Muscle layer of colon (tissue), 2 donors: ENCODE results near the gene TRIP4.

ENCODE experiments used
- H3K27ac ChIP-seq: one replicate; pipeline ENCODE4 v1.7.0; 2013; ENCODE audit warnings: low read depth, mild to moderate bottlenecking, low read length, moderate library complexity
- H3K27me3 ChIP-seq, 2 donors: one replicate each; pipeline ENCODE4 v1.7.0; 2013; ENCODE audit warnings: low read length in 2 of 2, mild to moderate bottlenecking in 2 of 2; ENCODE audit not compliant: insufficient read depth in 2 of 2, control insufficient read depth in 1 of 2
- H3K36me3 ChIP-seq: one replicate; pipeline ENCODE4 v1.7.0; 2013; ENCODE audit warnings: mild to moderate bottlenecking, low read length; ENCODE audit not compliant: insufficient read depth
- H3K4me1 ChIP-seq: one replicate; pipeline ENCODE4 v1.7.0; 2013; ENCODE audit warnings: mild to moderate bottlenecking, low read length; ENCODE audit not compliant: insufficient read depth
- H3K4me3 ChIP-seq, 2 donors: one replicate each; pipeline ENCODE4 v1.7.0; 2013; ENCODE audit warnings: low read length in 2 of 2, low read depth in 1 of 2, mild to moderate bottlenecking in 1 of 2, moderate library complexity in 1 of 2
- H3K9ac ChIP-seq: one replicate; pipeline ENCODE4 v1.7.0; 2013; ENCODE audit warnings: low read length
- H3K9me3 ChIP-seq: one replicate; pipeline ENCODE4 v1.7.0; 2013; ENCODE audit warnings: mild to moderate bottlenecking, low read length
- donor health status: abdominal sarcoma.
- donor health status: Adenocarcinoma of cecum.

TRIP4 gene

GRCh38 chr15:64429448-64429847 lies 41.8 kb downstream of the TRIP4 start:
- Histone ChIP-seq H3K36me3 (peaks cover 25% of the 10 kb centered on the region), H3K27ac (no peak overlapping the region), H3K4me1 (no peaks in the 10 kb centered on the region), H3K9ac (no peak overlapping the region), H3K9me3 (no peaks in the 10 kb centered on the region), H3K27me3 (no peaks in the 10 kb centered on the region), H3K4me3 (no peak overlapping the region)

- no peaks in the 10 kb centered on the region for H3K9me3 ChIP-seq
- no peak overlapping the region for H3K27ac ChIP-seq
- peaks cover 18% of the 10 kb centered on the region for H3K36me3 ChIP-seq
- H3K4me3 ChIP-seq, result no peak overlapping the region
- no peak overlapping the region for H3K9ac ChIP-seq
- H3K4me1 ChIP-seq, result no peaks in the 10 kb centered on the region
- H3K27me3 ChIP-seq, result no peaks in the 10 kb centered on the region
Observed at GRCh38 chr15:64430000-64430735, 42.5 kb downstream of the TRIP4 start.

- H3K27me3 ChIP-seq, result no peaks in the 10 kb centered on the region
- no peaks in the 10 kb centered on the region for H3K36me3 ChIP-seq
- no peak overlapping the region for H3K27ac ChIP-seq
- H3K9me3 ChIP-seq, result no peaks in the 10 kb centered on the region
- no peaks in the 10 kb centered on the region for H3K4me1 ChIP-seq
- no peak overlapping the region for H3K9ac ChIP-seq
- no peak overlapping the region for H3K4me3 ChIP-seq
Observed at GRCh38 chr15:64437982-64438381, 50.3 kb downstream of the TRIP4 start.

- no peak overlapping the region for H3K9ac ChIP-seq
- H3K4me1 ChIP-seq, result peaks cover 9% of the 10 kb centered on the region
- no peaks in the 10 kb centered on the region for H3K9me3 ChIP-seq
- no peaks in the 10 kb centered on the region for H3K27me3 ChIP-seq
- H3K27ac ChIP-seq, result no peak overlapping the region
- no peak overlapping the region for H3K4me3 ChIP-seq
- no peaks in the 10 kb centered on the region for H3K36me3 ChIP-seq
Observed at GRCh38 chr15:64438653-64439447, 51.2 kb downstream of the TRIP4 start.

GRCh38 chr15:64441852-64442251 lies 54.2 kb downstream of the TRIP4 start:
- H3K27ac ChIP-seq, result no peak overlapping the region
- H3K27me3 ChIP-seq, result no peaks in the 10 kb centered on the region
- peaks cover 17% of the 10 kb centered on the region for H3K4me1 ChIP-seq
- H3K9me3 ChIP-seq, result no peaks in the 10 kb centered on the region
- H3K36me3 ChIP-seq, result peaks cover 5% of the 10 kb centered on the region
- no peak overlapping the region for H3K4me3 ChIP-seq
- H3K9ac ChIP-seq, result no peak overlapping the region

GRCh38 chr15:64443016-64443415 lies 55.4 kb downstream of the TRIP4 start:
- Histone ChIP-seq H3K9me3 (no peaks in the 10 kb centered on the region), H3K27me3 (no peaks in the 10 kb centered on the region), H3K4me1 (peaks cover 17% of the 10 kb centered on the region), H3K27ac (no peak overlapping the region), H3K9ac (no peak overlapping the region), H3K36me3 (peaks cover 12% of the 10 kb centered on the region), H3K4me3 (no peak overlapping the region)

GRCh38 chr15:64443747-64444621 lies 56.3 kb downstream of the TRIP4 start:
- Histone ChIP-seq H3K4me3 (no peak overlapping the region), H3K4me1 (peaks cover 17% of the 10 kb centered on the region), H3K9ac (no peak overlapping the region), H3K27ac (no peak overlapping the region), H3K36me3 (peaks cover 12% of the 10 kb centered on the region), H3K27me3 (no peaks in the 10 kb centered on the region), H3K9me3 (no peaks in the 10 kb centered on the region)

- Histone ChIP-seq H3K27me3 (no peaks in the 10 kb centered on the region), H3K36me3 (peaks cover 12% of the 10 kb centered on the region), H3K9me3 (no peaks in the 10 kb centered on the region), H3K4me1 (peaks cover 17% of the 10 kb centered on the region), H3K4me3 (no peak overlapping the region), H3K9ac (no peak overlapping the region), H3K27ac (no peak overlapping the region)
Observed at GRCh38 chr15:64444836-64445235, 57.2 kb downstream of the TRIP4 start.

- H3K4me3 ChIP-seq, result no peak overlapping the region
- no peak overlapping the region for H3K9ac ChIP-seq
- H3K4me1 ChIP-seq, result peaks cover 18% of the 10 kb centered on the region
- H3K27ac ChIP-seq, result no peak overlapping the region
- H3K36me3 ChIP-seq, result peaks cover 15% of the 10 kb centered on the region
- no peaks in the 10 kb centered on the region for H3K27me3 ChIP-seq
- H3K9me3 ChIP-seq, result no peaks in the 10 kb centered on the region
Observed at GRCh38 chr15:64447536-64448315, 60.1 kb downstream of the TRIP4 start.

- H3K4me1 ChIP-seq, result peaks cover 35% of the 10 kb centered on the region
- peaks cover 3% of the 10 kb centered on the region for H3K36me3 ChIP-seq
- H3K27ac ChIP-seq, result peak overlapping the region; percentile 32
- H3K9ac ChIP-seq, result no peak overlapping the region
- no peaks in the 10 kb centered on the region for H3K27me3 ChIP-seq
- H3K9me3 ChIP-seq, result no peaks in the 10 kb centered on the region
- H3K4me3 ChIP-seq, result no peak overlapping the region
Observed at GRCh38 chr15:64452988-64453688, 65.5 kb downstream of the TRIP4 start.
